Measurements from ENCODE around the gene ZBTB11. TPM values are rescaled to one million over a fixed set of nuclear protein-coding genes. Genes with fewer than 3 reads are reported as not detected.

Gene ZBTB11
- total and polyA plus RNA-seq, 10 of the 15 experiments (the other 5 are each of a cell fraction or from before 2014, with no cell fraction given), result 3.5 to 25.7 (median 18.0) TPM

DNA sequence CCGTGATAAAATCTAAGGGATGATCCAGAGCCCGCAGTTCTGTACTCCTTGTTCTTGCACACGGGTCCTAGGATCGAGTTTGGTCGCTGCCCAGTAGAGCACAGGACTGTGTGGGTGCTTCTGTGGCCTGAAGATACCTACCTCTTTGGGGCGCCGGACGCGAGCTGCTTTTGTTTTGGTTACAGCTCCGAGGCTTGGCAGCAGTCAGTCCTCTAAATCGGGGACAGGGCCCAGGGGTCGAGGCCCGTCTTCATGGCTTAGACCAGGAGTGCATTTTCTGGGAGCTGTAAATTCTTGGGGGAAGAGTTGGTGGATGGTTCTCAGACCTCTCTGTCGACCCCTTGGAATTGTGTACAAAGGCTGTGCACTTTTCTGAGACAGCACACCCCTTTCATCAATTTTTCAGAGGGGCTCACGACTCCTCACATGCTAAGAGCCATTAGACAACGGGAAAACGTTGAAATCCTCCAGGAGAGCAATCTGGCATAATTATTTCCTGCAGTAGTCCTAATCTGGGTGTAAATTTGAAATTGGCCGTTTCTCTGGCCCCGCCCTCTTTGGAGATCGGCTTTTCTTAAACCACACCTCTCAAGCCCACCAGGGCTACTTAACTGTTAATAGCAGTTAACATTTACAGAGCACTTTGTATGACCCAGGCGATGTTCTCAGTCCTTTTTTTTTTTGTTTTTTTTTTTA lies 48.4 kb upstream of the ZBTB11 start:
- DNase-seq (ENCODE audit: low read depth, low spot score), result no peak
- RAD21 ChIA-PET (ENCODE audit: unreplicated experiment), result interaction anchor here (0.8 to 1.9 kb wide), 8 partner anchors 34 to 150 kb away, joined by 3 to 7 read pairs (median 5); partner anchors contain the start of gene NXPE3
- POLR2A ChIA-PET, result interaction anchor here (0.9 to 1.5 kb wide), 7 partner anchors 8 to 89 kb away, joined by 3 to 6 read pairs (median 4); partner anchors contain the start of gene RPL24
- Histone ChIP-seq H2AFZ (ENCODE audit: control insufficient read depth, low read depth, low read length) (peak overlapping the region; percentile 81), H3K4me2 (ENCODE audit: control insufficient read depth, insufficient read depth) (peak overlapping the region; percentile 81), H3K9ac (ENCODE audit: control insufficient read depth, insufficient read depth, low read length) (peak overlapping the region; percentile 82), H3K9me3 (replicated peaks; ENCODE audit: control insufficient read depth, insufficient read depth, low read length) (no peaks in the 10 kb centered on the region), H3K36me3 (ENCODE audit: control insufficient read depth in 2 of 2, insufficient read depth in 2 of 2, low read length in 1 of 2) (no peaks in the 10 kb centered on the region), H3K27me3 (replicated peaks in 1 of 2; ENCODE audit: control insufficient read depth in 2 of 2, insufficient read depth in 2 of 2, low read length in 1 of 2) (no peaks in the 10 kb centered on the region), H4K20me1 (ENCODE audit: control insufficient read depth, insufficient read depth) (no peaks in the 10 kb centered on the region), H3K27ac (ENCODE audit: control insufficient read depth, insufficient read depth) (peak overlapping the region; percentile 38), H3K4me3 (peak overlapping the region; percentile 79), H3K4me1 (ENCODE audit: control insufficient read depth, insufficient read depth, low read length) (peaks cover 15% of the 10 kb centered on the region), H3K79me2 (ENCODE audit: control insufficient read depth, insufficient read depth, low read length) (peaks cover 20% of the 10 kb centered on the region)
- no peak for FAIRE-seq
- TF ChIP-seq HDAC6 (IDR thresholded peaks at IDR 0.05; ENCODE audit: unreplicated experiment) (no peak), SIN3A (IDR thresholded peaks at IDR 0.05; ENCODE audit: low read depth, low read length) (0 out of 2 replicates have a peak, but pooled peaks have one; percentile 22), POLR2A (IDR thresholded peaks at IDR 0.05; ENCODE audit: low read depth, low read length) (0 out of 2 replicates have a peak, but pooled peaks have one; percentile 4)
- in situ Hi-C loops (cut with MboI) (no loop called here), intact Hi-C loops (cut with micrococcal nuclease; ENCODE audit: unreplicated experiment) (loop anchor here (2.0 to 10.0 kb wide), 2 partner anchors 49 to 219 kb away; partner anchors contain the start of gene ZBTB11)
- SMC1A ChIA-PET (ENCODE audit: uncharacterized antibody, unreplicated experiment), result interaction anchor here (0.7 to 4.0 kb wide), 9 partner anchors 8 to 500 kb away, joined by 3 to 15 read pairs (median 4); partner anchors contain the start of gene NXPE3
- BruUV-seq (replicated peaks), result no TSS peak
- ATAC-seq, result peak; percentile 37
- WGBS (ENCODE audit: insufficient coverage, insufficient replicate concordance, low lambda C conversion rate, missing lambda C conversion rate), result under 1% methylated on average over 21 of the region's 21 CpGs
- CTCF ChIA-PET, result interaction anchor here (1.1 to 3.0 kb wide), 10 partner anchors 17 to 313 kb away, joined by 3 to 14 read pairs (median 3); no protein-coding TSS in a partner anchor
